ENCODE measurements around the gene UQCC2. TPM values are rescaled to one million over a fixed set of nuclear protein-coding genes. Genes with fewer than 3 reads are reported as not detected.

Gene UQCC2
- total and polyA plus RNA-seq, 7 donors = 118 to 184 (median 141) TPM

DNA sequence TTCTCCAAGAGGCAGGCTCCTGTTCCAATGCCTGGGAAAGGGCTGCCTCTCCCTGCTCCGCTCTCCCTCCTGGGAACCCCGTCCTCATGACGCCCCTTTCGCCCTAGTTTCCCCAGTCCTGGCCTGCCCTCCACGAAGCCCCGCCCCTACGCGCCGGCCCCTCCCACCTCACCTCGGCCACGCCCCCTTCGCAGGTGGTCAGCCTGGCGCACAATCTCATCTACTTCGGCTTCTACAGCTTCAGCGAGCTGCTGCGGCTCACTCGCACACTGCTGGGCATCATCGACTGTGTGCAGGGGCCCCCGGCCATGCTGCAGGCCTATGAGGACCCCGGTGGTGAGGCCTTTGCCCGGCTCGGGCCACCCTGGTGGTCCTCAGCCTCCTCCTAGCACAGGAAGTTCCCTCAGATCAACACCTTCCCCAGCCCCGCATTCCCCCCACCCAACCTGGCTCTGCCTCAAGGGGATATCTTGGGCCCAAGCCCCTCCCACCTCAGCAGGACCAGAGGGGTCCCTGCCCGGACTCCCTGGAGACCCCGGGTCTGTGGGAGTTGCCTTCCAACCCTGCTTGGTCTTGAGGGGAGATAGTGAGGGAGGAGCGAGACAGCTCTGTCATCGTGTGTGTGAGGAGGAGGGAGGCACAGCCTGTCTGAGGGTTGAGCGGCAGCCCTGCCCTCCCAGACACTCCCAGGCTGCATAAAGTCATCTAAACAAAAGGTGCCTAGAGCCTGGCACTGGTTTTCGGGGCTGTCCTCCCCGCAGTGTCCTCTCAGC, 40.3 kb downstream of the UQCC2 start:
- no peak for ATAC-seq

DNA sequence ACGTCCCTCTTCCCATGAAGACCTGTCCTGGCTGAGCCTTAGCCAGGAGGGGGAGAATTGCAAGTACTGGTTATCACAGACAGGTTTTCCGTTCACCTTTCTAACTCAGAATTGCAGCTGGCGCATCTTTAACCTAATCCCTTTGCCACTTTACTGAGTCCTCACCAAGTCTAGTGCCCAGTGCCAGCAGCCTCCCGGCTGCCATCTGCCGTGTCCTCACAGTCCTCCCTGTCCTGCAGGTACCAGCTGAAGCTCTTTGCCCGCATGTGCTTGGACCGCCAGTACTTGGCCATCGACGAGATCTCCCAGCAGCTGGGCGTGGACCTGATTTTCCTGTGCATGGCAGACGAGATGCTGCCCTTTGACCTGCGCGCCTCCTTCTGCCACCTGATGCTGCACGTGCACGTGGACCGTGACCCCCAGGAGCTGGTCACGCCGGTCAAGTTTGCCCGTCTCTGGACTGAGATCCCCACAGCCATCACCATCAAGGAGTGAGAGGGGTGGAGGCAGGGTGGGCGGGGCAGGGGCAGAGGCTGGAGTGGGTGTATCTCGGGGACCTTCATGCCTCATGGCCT, 41.3 kb downstream of the UQCC2 start:
- TF ChIP-seq, protein P1, sequence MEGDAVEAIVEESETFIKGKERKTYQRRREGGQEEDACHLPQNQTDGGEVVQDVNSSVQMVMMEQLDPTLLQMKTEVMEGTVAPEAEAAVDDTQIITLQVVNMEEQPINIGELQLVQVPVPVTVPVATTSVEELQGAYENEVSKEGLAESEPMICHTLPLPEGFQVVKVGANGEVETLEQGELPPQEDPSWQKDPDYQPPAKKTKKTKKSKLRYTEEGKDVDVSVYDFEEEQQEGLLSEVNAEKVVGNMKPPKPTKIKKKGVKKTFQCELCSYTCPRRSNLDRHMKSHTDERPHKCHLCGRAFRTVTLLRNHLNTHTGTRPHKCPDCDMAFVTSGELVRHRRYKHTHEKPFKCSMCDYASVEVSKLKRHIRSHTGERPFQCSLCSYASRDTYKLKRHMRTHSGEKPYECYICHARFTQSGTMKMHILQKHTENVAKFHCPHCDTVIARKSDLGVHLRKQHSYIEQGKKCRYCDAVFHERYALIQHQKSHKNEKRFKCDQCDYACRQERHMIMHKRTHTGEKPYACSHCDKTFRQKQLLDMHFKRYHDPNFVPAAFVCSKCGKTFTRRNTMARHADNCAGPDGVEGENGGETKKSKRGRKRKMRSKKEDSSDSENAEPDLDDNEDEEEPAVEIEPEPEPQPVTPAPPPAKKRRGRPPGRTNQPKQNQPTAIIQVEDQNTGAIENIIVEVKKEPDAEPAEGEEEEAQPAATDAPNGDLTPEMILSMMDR (IDR thresholded peaks at IDR 0.05) = no peak
- intact Hi-C loops (cut with DNase I) = no loop called here

More for the DNA sequence above, 40.3 kb downstream of the UQCC2 start:
- WGBS, 3 donors = 66 to 72% (median 68%) methylated on average over 30 of the region's 30 CpGs
- Histone ChIP-seq H3K4me1 (no peaks in the 10 kb centered on the region), H3K4me3 (no peak overlapping the region), H3K27ac (no peak overlapping the region), H3K27me3 (ENCODE audit: insufficient read depth in 3 of 3, low read length in 2 of 3) (no peaks in the 10 kb centered on the region), H3K9me3 (no peaks in the 10 kb centered on the region), H3K36me3 (ENCODE audit: insufficient read depth in 1 of 2, low read depth in 1 of 2) (peaks cover 0 to 14% of the 10 kb centered on the region in 2 donors)
- no peak for DNase-seq
- intact Hi-C loops (cut with DNase I) = no loop called here
- TF ChIP-seq, protein P1 (IDR thresholded peaks at IDR 0.05) = no peak

DNA sequence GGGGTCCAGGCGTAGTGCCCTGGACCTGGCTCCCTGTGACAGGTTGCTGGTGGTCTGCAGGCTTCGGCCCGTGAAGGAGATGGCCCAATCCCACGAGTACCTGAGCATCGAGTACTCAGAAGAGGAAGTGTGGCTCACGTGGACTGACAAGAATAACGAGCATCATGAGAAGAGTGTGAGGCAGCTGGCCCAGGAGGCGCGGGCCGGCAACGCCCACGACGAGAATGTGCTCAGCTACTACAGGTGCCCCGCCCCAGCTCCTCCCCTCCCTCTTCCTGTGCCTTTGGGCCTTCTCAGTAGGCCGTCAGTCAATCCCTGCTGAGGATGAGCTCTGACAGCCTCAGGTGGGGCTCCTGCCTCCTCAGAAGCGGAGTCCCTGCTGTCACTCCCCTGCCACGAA, 42.6 kb downstream of the UQCC2 start:
- ATAC-seq = no peak
- Histone ChIP-seq H3K4me1 (no peaks in the 10 kb centered on the region), H3K27me3 (ENCODE audit: insufficient read depth in 3 of 3, low read length in 2 of 3) (no peaks in the 10 kb centered on the region), H3K4me3 (no peak overlapping the region), H3K27ac (no peak overlapping the region), H3K36me3 (ENCODE audit: insufficient read depth in 1 of 2, low read depth in 1 of 2) (peaks cover 0 to 8% of the 10 kb centered on the region in 2 donors), H3K9me3 (no peaks in the 10 kb centered on the region)
- TF ChIP-seq, protein P1 (IDR thresholded peaks at IDR 0.05) = no peak
- intact Hi-C loops (cut with DNase I) = no loop called here
- WGBS, 3 donors = 71 to 75% (median 73%) methylated on average over 17 of the region's 17 CpGs
- DNase-seq = no peak

More for the DNA sequence above, 41.3 kb downstream of the UQCC2 start:
- Histone ChIP-seq H3K4me1 (no peaks in the 10 kb centered on the region), H3K27me3 (ENCODE audit: insufficient read depth in 3 of 3, low read length in 2 of 3) (no peaks in the 10 kb centered on the region), H3K9me3 (no peaks in the 10 kb centered on the region), H3K36me3 (ENCODE audit: insufficient read depth in 1 of 2, low read depth in 1 of 2) (peaks cover 0 to 8% of the 10 kb centered on the region in 2 donors), H3K4me3 (no peak overlapping the region), H3K27ac (no peak overlapping the region)
- WGBS, 3 donors = 89 to 92% (median 92%) methylated on average over 21 of the region's 21 CpGs
- DNase-seq = no peak
- no peak for ATAC-seq

DNA sequence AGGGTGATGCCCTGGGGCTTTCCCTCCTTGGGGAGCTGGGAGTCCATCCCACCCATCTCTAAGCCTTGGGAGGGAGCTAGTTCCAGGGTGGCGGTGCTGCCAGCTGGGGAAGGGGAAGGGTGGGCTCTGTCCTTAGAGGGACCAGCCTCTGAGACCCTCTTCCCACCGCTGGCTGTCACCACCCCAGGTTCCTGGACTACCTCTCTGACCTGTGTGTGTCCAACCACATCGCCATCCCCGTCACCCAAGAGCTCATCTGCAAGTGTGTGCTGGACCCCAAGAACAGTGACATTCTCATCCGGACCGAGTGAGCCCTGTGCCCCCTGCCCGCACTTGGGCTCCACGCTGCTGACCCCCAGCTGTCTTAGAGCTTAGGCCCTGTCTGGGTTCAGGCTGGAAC, 43.2 kb downstream of the UQCC2 start:
- Histone ChIP-seq H3K4me3 (no peak overlapping the region), H3K4me1 (no peaks in the 10 kb centered on the region), H3K9me3 (no peaks in the 10 kb centered on the region), H3K27ac (no peak overlapping the region), H3K27me3 (ENCODE audit: insufficient read depth in 3 of 3, low read length in 2 of 3) (no peaks in the 10 kb centered on the region), H3K36me3 (ENCODE audit: insufficient read depth in 1 of 2, low read depth in 1 of 2) (peaks cover 0 to 8% of the 10 kb centered on the region in 2 donors)
- WGBS, 3 donors = 94 to 99% (median 96%) methylated on average over 7 to 8 of the region's 8 CpGs
- ATAC-seq (no peak), DNase-seq (no peak)
- intact Hi-C loops (cut with DNase I) = no loop called here
- TF ChIP-seq, protein P1 (IDR thresholded peaks at IDR 0.05) = no peak

Data from psoas muscle (tissue), 8 donors.